ENCODE measurements around the gene OR5T3. TPM values are rescaled to one million over a fixed set of nuclear protein-coding genes. Genes with fewer than 3 reads are reported as not detected.

OR5T3 gene
- total and polyA plus RNA-seq, 4 experiments from 2014 or later = not detected

GRCh38 chr11:56296898-56297297 lies 44.8 kb downstream of the OR5T3 start:
- Mint-ChIP-seq H3K4me3 (no peak overlapping the region), H3K27ac (no peak overlapping the region), H3K9me3 (peaks cover 0 to 12% (median 7%) of the 10 kb centered on the region in 8 donors), H3K27me3 (no peaks in the 10 kb centered on the region), H3K36me3 (no peaks in the 10 kb centered on the region), H3K4me1 (no peaks in the 10 kb centered on the region)
- POLR2A ChIA-PET (ENCODE audit: partially characterized antibody) = no interaction called here
- Histone ChIP-seq H3K36me3 (ENCODE audit: insufficient read depth, low read length) (no peaks in the 10 kb centered on the region), H3K9me3 (ENCODE audit: control insufficient read depth in 1 of 2, low read length in 2 of 2) (peaks cover 0 to 9% of the 10 kb centered on the region in 2 donors), H3K4me3 (ENCODE audit: low read length in 2 of 2) (no peak overlapping the region), H3K27ac (ENCODE audit: low read depth, low read length) (no peak overlapping the region), H3K4me1 (ENCODE audit: insufficient read depth, low read length) (no peaks in the 10 kb centered on the region), H3K27me3 (ENCODE audit: insufficient read depth, low read length) (no peaks in the 10 kb centered on the region)
- DNase-seq = no peak
- intact Hi-C loops (cut with micrococcal nuclease) = no loop called here
- CTCF ChIA-PET (ENCODE audit: partially characterized antibody) = no interaction called here

Other genes starting within 250 kb of the OR5T3 start
- not detected for gene OR5AS1, start 224.6 kb upstream of the OR5T3 start, total RNA-seq
- gene OR5AS1, start 224.6 kb upstream of the OR5T3 start, polyA plus RNA-seq = not detected
- gene OR8I2, start 158.9 kb upstream of the OR5T3 start, total RNA-seq = not detected
- not detected for gene OR8I2, start 158.9 kb upstream of the OR5T3 start, polyA plus RNA-seq
- not detected for gene OR8H2, start 148.6 kb upstream of the OR5T3 start, total RNA-seq
- not detected for gene OR8H2, start 148.6 kb upstream of the OR5T3 start, polyA plus RNA-seq
- not detected for gene OR8H3, start 129.9 kb upstream of the OR5T3 start, total RNA-seq
- gene OR8H3, start 129.9 kb upstream of the OR5T3 start, polyA plus RNA-seq = not detected
- gene OR8J3, start 112.1 kb upstream of the OR5T3 start, total RNA-seq = not detected
- gene OR8J3, start 112.1 kb upstream of the OR5T3 start, polyA plus RNA-seq = not detected
- not detected for gene OR8K5, start 91.9 kb upstream of the OR5T3 start, total RNA-seq
- gene OR8K5, start 91.9 kb upstream of the OR5T3 start, polyA plus RNA-seq = not detected
- gene OR5J2, start 75.6 kb upstream of the OR5T3 start, total RNA-seq = not detected
- gene OR5J2, start 75.6 kb upstream of the OR5T3 start, polyA plus RNA-seq = not detected
- gene OR5T2, start 18.0 kb upstream of the OR5T3 start, total RNA-seq = not detected
- not detected for gene OR5T2, start 18.0 kb upstream of the OR5T3 start, polyA plus RNA-seq
- gene OR5T1, start 21.9 kb downstream of the OR5T3 start, total RNA-seq = not detected
- gene OR5T1, start 21.9 kb downstream of the OR5T3 start, polyA plus RNA-seq = not detected
- not detected for gene OR8H1, start 40.0 kb downstream of the OR5T3 start, total RNA-seq
- gene OR8H1, start 40.0 kb downstream of the OR5T3 start, polyA plus RNA-seq = not detected
- gene OR8K3, start 62.9 kb downstream of the OR5T3 start, total RNA-seq = not detected
- not detected for gene OR8K3, start 62.9 kb downstream of the OR5T3 start, polyA plus RNA-seq
- not detected for gene OR8K1, start 93.8 kb downstream of the OR5T3 start, total RNA-seq
- gene OR8K1, start 93.8 kb downstream of the OR5T3 start, polyA plus RNA-seq = not detected
- gene OR8J1, start 102.0 kb downstream of the OR5T3 start, total RNA-seq = not detected
- not detected for gene OR8J1, start 102.0 kb downstream of the OR5T3 start, polyA plus RNA-seq
- gene OR8U1, start 123.4 kb downstream of the OR5T3 start, total RNA-seq = not detected
- not detected for gene OR8U1, start 123.4 kb downstream of the OR5T3 start, polyA plus RNA-seq
- not detected for gene OR5AL1, start 160.4 kb downstream of the OR5T3 start, total RNA-seq
- gene OR5AL1, start 160.4 kb downstream of the OR5T3 start, polyA plus RNA-seq = not detected
- not detected for gene OR5M3, start 221.1 kb downstream of the OR5T3 start, total RNA-seq
- not detected for gene OR5M3, start 221.1 kb downstream of the OR5T3 start, polyA plus RNA-seq
- not detected for gene OR5M8, start 239.1 kb downstream of the OR5T3 start, total RNA-seq
- not detected for gene OR5M8, start 239.1 kb downstream of the OR5T3 start, polyA plus RNA-seq

All from CD4-positive, alpha-beta memory T cell (primary cell).